Measurements from ENCODE around the gene SMC1B. TPM values are rescaled to one million over a fixed set of nuclear protein-coding genes. Genes with fewer than 3 reads are reported as not detected.
"Not testable (repeated sequence)": the region's sequence is repeated elsewhere in the genome, so short reads cannot be mapped to it uniquely, and the experiment has no call there.

Gene SMC1B
- total and polyA plus RNA-seq, 8 donors: 0.10 to 0.35 (median 0.16) TPM

- H3K36me3 ChIP-seq: peaks cover 0 to 71% of the 10 kb centered on the region in 2 donors
- peak in 1 of 4 donors; percentile 53 for DNase-seq
- intact Hi-C loops (cut with DNase I): no loop called here
- H3K9me3 ChIP-seq: no peaks in the 10 kb centered on the region
- no peak overlapping the region for H3K4me3 ChIP-seq
- no peaks in the 10 kb centered on the region for H3K27me3 ChIP-seq
- ATAC-seq: no peak
- no peak overlapping the region for H3K27ac ChIP-seq
- H3K4me1 ChIP-seq: no peaks in the 10 kb centered on the region
- no peak for TF ChIP-seq CTCF (IDR thresholded peaks at IDR 0.05)
Observed at GRCh38 chr22:45329530-45329936, 83.9 kb downstream of the SMC1B start.

DNA sequence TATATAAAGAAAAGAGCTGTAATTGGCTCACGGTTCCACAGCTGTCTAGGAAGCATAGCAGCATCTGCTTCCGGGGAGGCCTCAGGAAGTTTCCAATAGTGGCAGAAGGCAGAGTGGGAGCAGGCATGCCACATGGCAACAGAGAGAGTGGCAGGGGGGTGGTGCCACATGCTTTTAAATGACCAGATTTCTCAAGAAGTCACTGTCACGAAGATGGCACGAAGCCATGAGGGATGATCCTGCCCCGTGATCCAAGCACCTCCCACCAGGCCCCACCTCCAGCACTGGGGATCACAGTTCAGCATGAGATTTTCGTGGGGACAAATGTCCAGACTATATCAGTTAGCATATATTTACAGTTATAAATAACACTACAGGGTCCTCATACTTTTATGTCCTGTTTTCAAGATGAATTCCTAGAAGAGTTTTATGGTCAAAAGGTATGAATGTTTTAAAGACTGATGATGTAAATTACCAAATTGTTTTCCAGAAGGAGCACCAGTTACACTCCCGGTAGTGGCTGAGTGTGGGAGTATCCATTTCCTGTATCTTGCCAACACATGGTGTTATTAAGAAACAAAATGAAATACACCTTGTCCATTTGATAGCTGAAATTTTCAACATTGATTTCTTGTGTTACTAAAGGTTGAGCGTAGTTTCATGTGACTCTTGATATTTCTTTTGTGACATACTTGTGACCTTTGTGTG, 84.4 kb downstream of the SMC1B start:
- H3K27ac ChIP-seq: no peak overlapping the region
- H3K4me3 ChIP-seq: no peak overlapping the region

DNA sequence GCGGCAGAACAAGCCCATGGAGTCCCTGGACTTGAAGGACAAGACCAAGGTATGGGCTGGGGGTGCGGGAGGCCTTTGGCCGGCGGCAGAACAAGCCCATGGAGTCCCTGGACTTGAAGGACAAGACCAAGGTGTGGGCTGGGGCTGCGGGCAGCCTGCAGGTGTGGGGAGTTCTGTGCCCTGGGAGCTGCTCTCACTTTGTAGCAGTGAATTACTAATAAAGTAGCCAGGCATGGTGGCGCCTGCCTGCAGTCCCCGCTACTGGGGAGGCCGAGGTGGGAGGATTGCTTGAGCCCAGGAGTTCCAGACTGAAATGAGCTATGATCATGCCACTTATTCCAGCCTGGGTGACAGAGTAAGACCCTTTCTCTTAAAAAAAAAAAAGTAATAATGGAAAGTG, 85.1 kb downstream of the SMC1B start:
- peaks cover 0 to 76% of the 10 kb centered on the region in 2 donors for H3K36me3 ChIP-seq
- H3K27ac ChIP-seq; H3K4me1 ChIP-seq; H3K27me3 ChIP-seq; ATAC-seq; H3K9me3 ChIP-seq; intact Hi-C loops (cut with DNase I); DNase-seq; H3K4me3 ChIP-seq: not testable (repeated sequence)

More for the DNA sequence above, 84.4 kb downstream of the SMC1B start:
- Histone ChIP-seq H3K36me3 (peaks cover 0 to 73% of the 10 kb centered on the region in 2 donors), H3K9me3 (no peaks in the 10 kb centered on the region), H3K27me3 (no peaks in the 10 kb centered on the region), H3K4me1 (no peaks in the 10 kb centered on the region)
- no peak for DNase-seq
- intact Hi-C loops (cut with DNase I): no loop called here
- TF ChIP-seq CTCF (IDR thresholded peaks at IDR 0.05): no peak
- ATAC-seq: peak; percentile 16

- ATAC-seq (no peak), DNase-seq (no peak)
- Histone ChIP-seq H3K36me3 (peaks cover 0 to 47% of the 10 kb centered on the region in 2 donors), H3K4me3 (no peak overlapping the region), H3K27ac (no peak overlapping the region), H3K27me3 (no peaks in the 10 kb centered on the region), H3K9me3 (no peaks in the 10 kb centered on the region), H3K4me1 (peaks cover 0 to 9% of the 10 kb centered on the region in 2 donors)
- intact Hi-C loops (cut with DNase I): no loop called here
- TF ChIP-seq CTCF (IDR thresholded peaks at IDR 0.05): no peak
Observed at GRCh38 chr22:45324311-45324711, 89.1 kb downstream of the SMC1B start.

- intact Hi-C loops (cut with DNase I): no loop called here
- Histone ChIP-seq H3K9me3 (no peaks in the 10 kb centered on the region), H3K27me3 (no peaks in the 10 kb centered on the region), H3K36me3 (peaks cover 0 to 42% of the 10 kb centered on the region in 2 donors), H3K27ac (no peak overlapping the region), H3K4me3 (no peak overlapping the region), H3K4me1 (peaks cover 0 to 15% of the 10 kb centered on the region in 2 donors)
- TF ChIP-seq CTCF (IDR thresholded peaks at IDR 0.05): no peak
- ATAC-seq (no peak), DNase-seq (no peak)
Observed at GRCh38 chr22:45323695-45324094, 89.7 kb downstream of the SMC1B start.
